RPMI7951 (cell line): ENCODE measurements around the gene FAM8A1. TPM values are rescaled to one million over a fixed set of nuclear protein-coding genes. Genes with fewer than 3 reads are reported as not detected.

Experiments
- DNase-seq: peaks from one replicate; pipeline ENCODE4 v3.0.0-alpha.2; 2012; ENCODE audit warnings: low read depth
- total RNA-seq: library from RNA; depleted of rRNA; stranded (reverse); fragments of >200 nt; shearing (Covaris generic); gene quantifications from 2 replicates; pipeline ENCODE4 v1.2.3, GENCODE V29; 2014

FAM8A1 gene
- total RNA-seq, 1 experiment from 2014 or later: 12.1 TPM

GRCh38 chr6:17601386-17601703 is 1.2 kb downstream of the FAM8A1 start:
- no peak for DNase-seq

GRCh38 chr6:17602888-17603287 is 2.8 kb downstream of the FAM8A1 start:
- no peak for DNase-seq

- no peak for DNase-seq
These were observed 6.5 kb downstream of the FAM8A1 start for GRCh38 chr6:17606606-17607005.

GRCh38 chr6:17610835-17611234 is 10.7 kb downstream of the FAM8A1 start:
- DNase-seq: no peak

GRCh38 chr6:17612048-17612447 is 11.9 kb downstream of the FAM8A1 start:
- no peak for DNase-seq

- no peak for DNase-seq
These were observed 15.7 kb downstream of the FAM8A1 start for GRCh38 chr6:17615794-17616193.

GRCh38 chr6:17621003-17621402 is 20.9 kb downstream of the FAM8A1 start:
- DNase-seq: no peak

GRCh38 chr6:17622144-17622543 is 22.0 kb downstream of the FAM8A1 start:
- DNase-seq: peak; percentile 5

- no peak for DNase-seq
These were observed 24.3 kb downstream of the FAM8A1 start for GRCh38 chr6:17624396-17624795.

- DNase-seq: no peak
These were observed 28.8 kb downstream of the FAM8A1 start for GRCh38 chr6:17628873-17629272.

- DNase-seq: no peak
These were observed 29.9 kb downstream of the FAM8A1 start for GRCh38 chr6:17629824-17630510.

GRCh38 chr6:17630511-17631073 is 30.5 kb downstream of the FAM8A1 start:
- no peak for DNase-seq

GRCh38 chr6:17632934-17633333 is 32.8 kb downstream of the FAM8A1 start:
- DNase-seq: no peak

- no peak for DNase-seq
These were observed 33.5 kb downstream of the FAM8A1 start for GRCh38 chr6:17633465-17634188.

- DNase-seq: no peak
These were observed 35.5 kb downstream of the FAM8A1 start for GRCh38 chr6:17635568-17635967.

GRCh38 chr6:17638212-17638715 is 38.2 kb downstream of the FAM8A1 start:
- DNase-seq: no peak

GRCh38 chr6:17640477-17640917 is 40.4 kb downstream of the FAM8A1 start:
- no peak for DNase-seq

- DNase-seq: no peak
These were observed 48.6 kb downstream of the FAM8A1 start for GRCh38 chr6:17648745-17649144.

GRCh38 chr6:17650656-17651309 is 50.7 kb downstream of the FAM8A1 start:
- no peak for DNase-seq

GRCh38 chr6:17653198-17653882 is 53.2 kb downstream of the FAM8A1 start:
- no peak for DNase-seq

- peak; percentile 21 for DNase-seq
These were observed 56.0 kb downstream of the FAM8A1 start for GRCh38 chr6:17656092-17656491.

GRCh38 chr6:17656644-17657043 is 56.5 kb downstream of the FAM8A1 start:
- no peak for DNase-seq
